Activated CD4-positive, CD25-positive, alpha-beta regulatory T cell treated with anti-CD3 and anti-CD28 coated beads, Interleukin-2, amount 50 U/mL, for 16 hours (primary cell): Measurements from ENCODE around the gene TRIL.

Experiments used
- DNase-seq: peaks from one replicate; pipeline ENCODE4 v3.0.0-alpha.2; 2020; ENCODE audit warnings: low read depth, low spot score

TRIL gene

GRCh38 chr7:28940741-28941384 lies 17.3 kb downstream of the TRIL start:
- no peak for DNase-seq

GRCh38 chr7:28939844-28940544 lies 18.1 kb downstream of the TRIL start:
- no peak for DNase-seq

GRCh38 chr7:28939367-28939766 lies 18.8 kb downstream of the TRIL start:
- DNase-seq = no peak

GRCh38 chr7:28937619-28938018 lies 20.5 kb downstream of the TRIL start:
- no peak for DNase-seq

- no peak for DNase-seq
Measured at GRCh38 chr7:28937103-28937502, 21.0 kb downstream of the TRIL start.

DNA sequence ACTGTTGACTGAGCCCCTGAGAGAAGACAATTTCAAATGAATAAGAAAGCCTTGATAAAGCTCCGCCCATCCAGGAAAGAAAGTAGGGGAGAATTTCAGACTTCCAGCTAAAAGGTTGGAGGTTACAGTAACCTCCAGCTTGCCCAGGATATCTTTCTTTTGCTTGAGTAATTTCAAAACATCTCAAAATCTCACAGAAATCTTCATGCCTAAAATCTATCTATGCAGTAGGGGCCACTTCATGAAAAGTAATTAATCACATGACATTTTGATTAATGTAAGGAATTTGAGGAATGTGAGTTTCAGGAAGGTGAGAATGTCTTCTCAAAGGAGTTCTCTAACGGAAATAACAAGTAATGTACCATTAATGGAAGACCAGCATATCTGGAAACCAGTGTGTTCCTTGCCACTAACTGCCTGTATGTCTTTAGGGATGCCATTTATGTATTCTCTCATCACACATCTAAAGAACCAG lies 24.2 kb downstream of the TRIL start:
- DNase-seq = no peak

- DNase-seq = no peak
Measured at GRCh38 chr7:28931565-28931964, 26.6 kb downstream of the TRIL start.

DNA sequence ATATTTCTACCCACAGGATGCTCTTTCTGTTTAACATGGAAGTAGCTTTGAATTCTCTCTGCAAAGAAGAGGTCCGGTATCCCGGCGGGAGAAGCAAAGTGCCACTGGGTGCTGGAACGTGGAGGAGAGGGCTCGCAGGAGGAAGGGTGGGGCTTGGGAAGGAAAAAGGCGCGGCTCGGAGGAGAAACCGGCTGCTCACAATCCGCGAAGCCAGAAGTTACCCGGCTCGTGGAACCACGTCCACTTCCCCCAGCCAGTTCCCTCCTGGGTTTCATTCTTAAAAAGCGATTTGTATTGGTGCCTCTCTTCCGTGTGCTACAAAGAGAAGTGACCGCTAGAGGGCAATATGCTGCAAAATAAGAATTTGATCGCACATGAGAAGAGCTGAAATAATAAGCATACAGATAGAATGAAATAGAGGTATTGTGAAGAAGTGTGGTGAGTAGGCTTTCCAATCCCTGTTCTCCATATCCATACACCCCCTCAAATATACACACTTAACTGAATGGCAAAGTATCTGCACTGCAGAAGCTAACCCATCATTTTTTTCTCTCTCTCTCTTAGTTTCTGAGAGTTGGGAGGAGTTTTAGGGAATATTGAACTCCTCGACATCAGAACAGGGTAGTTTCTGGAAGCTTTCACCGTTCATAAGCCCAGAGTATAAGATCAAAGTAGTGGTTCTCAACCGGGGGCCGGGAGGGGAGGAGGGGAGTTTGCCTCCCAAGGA lies 31.1 kb downstream of the TRIL start:
- no peak for DNase-seq

GRCh38 chr7:28922624-28923331 lies 35.4 kb downstream of the TRIL start:
- peak; percentile 16 for DNase-seq

GRCh38 chr7:28921822-28922221 lies 36.3 kb downstream of the TRIL start:
- DNase-seq = no peak

DNA sequence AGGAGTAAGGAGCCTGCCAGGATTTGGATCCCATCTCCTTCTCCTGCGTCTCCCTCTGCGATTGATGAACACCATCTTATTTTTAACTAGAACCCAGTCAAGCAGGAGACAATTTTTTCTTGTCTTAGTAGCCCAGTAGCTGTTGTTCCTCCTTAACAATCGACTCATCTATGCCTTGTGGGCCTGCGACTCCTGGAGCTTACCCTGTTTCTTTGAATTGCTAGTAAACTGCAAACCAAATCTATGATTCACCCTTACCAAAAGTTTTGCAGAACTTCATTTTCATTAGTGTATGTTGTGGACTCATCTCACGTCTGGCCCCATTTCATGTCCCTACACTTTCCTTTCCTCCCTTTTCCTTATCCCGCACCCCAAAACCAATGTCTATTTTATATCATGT lies 37.7 kb downstream of the TRIL start:
- no peak for DNase-seq

DNA sequence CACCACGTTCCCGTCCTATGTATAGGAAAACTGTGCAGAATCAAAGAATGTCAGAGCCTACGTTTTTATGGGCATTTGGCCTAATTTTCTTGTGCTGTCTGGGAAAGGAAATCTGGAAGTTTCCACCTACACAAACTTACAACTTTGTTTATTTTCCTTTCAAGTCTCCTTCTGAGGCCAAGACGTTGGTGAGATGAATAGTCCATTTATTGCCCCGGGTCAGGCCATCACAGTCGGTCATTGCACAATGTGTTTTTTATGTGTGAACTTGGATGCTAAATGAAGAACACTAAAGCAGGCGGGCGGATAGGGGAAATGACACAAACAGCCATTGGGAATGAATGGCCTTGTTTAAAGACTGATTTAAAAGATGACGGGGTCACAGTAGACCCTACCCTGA lies 38.6 kb downstream of the TRIL start:
- no peak for DNase-seq

DNA sequence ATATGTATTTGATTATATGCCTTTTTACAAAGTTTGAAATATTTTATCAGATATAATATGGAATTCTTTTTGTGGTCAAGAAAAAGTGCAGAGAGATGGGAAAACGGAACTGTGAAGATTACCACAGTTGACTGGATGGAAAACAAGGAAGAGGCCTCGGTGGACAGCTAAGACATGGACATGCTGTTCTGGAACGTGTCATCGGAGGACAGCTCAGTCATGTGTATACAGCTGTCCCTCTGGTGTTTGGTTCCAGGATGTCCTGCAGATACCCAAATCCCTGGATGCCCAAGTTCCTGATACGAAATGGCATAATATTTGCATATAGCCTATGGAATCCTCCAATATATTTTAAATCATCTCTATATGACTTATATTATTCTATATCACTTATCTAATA lies 49.4 kb downstream of the TRIL start:
- DNase-seq = no peak

DNA sequence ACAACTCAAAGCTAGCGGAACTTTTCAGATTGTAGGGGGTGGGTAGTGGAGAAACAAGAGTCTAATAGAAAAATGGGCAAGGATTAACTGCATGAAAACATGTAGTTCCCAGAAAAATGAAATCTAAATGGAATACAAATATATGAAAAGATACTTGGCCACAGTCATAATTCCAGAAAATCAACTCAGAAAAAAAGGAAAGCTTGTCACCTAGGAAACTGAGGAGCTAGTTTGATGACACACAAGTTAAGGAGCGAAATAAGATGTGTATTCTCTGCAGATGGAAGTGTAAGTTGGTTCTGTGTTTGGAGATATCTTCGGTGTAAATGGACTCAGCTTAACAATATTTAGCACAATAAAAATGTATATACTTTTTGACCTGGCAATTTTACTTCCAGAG lies 52.7 kb downstream of the TRIL start:
- DNase-seq = no peak

- DNase-seq = no peak
Measured at GRCh38 chr7:28904578-28905048, 53.5 kb downstream of the TRIL start.

- no peak for DNase-seq
Measured at GRCh38 chr7:28903730-28904577, 54.2 kb downstream of the TRIL start.
